HG02943 (cell line): ENCODE measurements around the gene PGC.

ENCODE experiments used
- ATAC-seq: cut with Tn5 transposase; IDR thresholded peaks from one replicate; pipeline ENCODE4 v1.9.1; 2021; ENCODE audit warnings: mild to moderate bottlenecking, low read depth, moderate library complexity; ENCODE audit not compliant: unreplicated experiment

PGC gene

DNA sequence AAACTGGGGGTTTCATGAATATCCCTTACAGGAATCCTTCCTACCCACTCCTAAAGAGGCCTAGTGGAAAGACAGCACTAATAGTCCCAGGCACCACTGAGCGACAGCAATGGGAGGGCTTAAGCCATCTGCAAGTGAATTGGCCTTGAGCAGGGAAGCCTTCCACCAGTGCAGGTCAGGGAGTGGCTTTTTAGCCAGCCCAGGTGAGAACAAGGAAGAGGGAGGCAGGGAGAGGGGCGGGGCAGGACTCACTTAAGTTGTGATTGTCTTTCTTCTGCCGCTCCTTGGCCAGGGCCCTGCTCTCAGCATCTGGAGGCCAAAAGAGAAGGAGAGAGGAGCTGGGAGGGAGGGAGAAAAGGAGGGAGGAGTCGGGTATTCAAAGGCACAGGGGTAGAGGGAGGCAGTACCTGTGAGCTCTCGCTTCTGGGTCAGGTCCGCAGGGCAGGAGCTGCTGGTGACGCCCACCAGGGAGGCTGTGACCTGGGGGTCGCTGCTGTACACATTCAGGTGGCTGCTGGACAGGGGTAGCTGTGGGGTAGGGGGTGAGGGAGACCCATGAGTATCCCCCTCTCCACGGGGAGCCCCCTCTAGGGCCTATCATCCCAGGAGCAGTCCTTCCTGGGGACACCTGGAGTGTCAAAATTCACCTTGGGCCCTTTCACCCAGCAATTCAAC, 59.6 kb downstream of the PGC start:
- no peak for ATAC-seq
